Activated CD8-positive, alpha-beta memory T cell treated with anti-CD3 and anti-CD28 coated beads for 48 hours (primary cell): ENCODE results near the gene CDCP1.

Source experiments
- DNase-seq, 3 experiments: peaks; one replicate each; pipeline ENCODE4 v3.0.0-alpha.2; 2020; ENCODE audit warnings: low read depth in 2 of 3, low spot score in 2 of 3

The CDCP1 gene

DNA sequence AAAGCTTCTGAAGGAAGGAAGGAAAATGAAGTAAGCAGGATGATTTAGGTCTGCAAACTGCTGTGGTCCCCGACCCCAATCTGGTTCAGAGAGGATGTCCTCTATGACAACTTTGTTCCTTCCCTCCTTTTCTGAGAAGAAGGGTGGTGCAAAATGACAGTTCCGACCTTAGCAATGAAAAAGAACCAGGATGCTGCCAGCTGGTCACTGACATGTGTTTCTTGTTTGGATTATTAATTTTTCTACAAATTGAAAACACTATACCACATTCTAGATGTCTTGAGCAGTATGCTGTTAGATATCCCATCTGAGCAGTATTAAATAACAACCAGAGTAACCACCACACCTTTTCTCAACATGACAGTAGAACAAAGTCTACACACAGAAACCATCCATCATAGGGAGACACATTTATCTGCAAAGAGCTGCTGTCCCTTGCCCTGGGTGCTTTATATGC is 27.5 kb downstream of the CDCP1 start:
- no peak for DNase-seq

DNA sequence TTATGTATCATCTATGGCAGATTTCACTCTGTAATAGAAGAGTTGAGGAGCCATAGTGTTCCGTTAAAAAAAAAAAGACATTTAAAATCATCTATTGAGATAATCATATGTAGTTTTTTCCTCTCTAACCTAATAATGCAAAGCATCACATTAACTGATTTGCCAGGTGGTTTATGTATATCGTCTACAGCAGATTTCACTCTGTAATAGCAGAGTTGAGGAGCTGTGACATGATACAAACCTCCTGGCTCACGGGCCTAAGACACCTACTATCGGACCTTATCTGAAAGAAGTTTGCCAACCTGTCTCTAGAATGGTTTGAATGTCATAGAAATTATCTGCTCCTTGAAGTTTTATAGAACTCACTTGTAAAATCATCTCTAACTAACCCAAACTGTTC is 29.8 kb downstream of the CDCP1 start:
- DNase-seq, result no peak

DNA sequence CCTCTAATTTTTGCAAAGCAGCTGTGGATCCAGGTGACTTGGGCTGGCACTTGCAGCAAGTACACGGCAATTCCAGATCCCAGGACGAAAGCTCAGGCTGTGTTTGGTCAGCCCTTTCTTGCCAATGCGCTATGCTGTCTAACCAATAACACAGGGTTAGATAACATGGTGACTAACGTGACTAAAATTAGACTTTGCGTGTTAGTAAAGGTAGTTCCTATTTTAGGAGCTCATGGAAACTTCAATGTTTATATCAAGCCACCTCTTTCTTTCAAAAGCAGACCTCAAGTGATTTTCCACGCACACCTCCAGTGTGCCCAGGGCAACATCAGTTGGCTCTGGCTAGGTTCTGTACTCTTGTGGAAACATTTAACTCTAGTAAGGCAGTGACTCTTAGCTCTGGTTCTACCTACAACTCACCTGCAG is 32.5 kb downstream of the CDCP1 start:
- DNase-seq, result no peak

DNA sequence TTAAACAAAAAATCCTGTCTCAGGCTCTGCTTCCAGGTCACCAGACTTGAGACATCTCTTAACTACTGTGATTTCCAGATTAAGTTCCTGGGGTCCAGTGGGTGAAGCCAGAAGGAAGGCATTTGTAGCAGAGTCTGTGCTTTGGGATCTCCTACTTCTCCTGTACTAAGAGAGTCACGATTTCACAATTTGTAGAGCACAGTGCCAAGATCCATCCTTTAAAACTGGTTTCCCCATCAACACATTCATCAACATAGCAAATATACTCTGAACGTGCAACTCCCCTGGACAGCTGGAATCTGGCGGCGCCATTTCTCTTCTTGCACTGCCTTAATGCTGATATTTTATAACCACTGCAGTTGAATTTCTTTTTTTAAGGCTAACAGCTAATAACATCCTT is 33.2 kb downstream of the CDCP1 start:
- no peak for DNase-seq

DNA sequence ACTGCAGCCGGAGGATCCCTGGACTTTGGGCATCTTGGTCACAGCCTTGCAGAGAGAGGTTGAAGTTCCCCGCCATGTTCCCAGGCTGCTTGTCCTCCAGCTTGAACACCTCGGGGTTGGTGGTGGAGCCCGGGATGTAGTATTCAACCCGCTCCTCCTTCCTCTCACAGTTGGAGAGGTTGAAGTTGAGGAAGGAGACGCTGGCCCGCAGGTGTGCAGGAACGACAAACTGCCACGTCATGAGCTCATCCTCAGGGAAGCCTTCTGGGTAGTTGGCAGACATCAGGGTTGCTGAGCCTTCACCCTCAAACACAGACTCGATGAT is 35.7 kb downstream of the CDCP1 start:
- no peak for DNase-seq

DNA sequence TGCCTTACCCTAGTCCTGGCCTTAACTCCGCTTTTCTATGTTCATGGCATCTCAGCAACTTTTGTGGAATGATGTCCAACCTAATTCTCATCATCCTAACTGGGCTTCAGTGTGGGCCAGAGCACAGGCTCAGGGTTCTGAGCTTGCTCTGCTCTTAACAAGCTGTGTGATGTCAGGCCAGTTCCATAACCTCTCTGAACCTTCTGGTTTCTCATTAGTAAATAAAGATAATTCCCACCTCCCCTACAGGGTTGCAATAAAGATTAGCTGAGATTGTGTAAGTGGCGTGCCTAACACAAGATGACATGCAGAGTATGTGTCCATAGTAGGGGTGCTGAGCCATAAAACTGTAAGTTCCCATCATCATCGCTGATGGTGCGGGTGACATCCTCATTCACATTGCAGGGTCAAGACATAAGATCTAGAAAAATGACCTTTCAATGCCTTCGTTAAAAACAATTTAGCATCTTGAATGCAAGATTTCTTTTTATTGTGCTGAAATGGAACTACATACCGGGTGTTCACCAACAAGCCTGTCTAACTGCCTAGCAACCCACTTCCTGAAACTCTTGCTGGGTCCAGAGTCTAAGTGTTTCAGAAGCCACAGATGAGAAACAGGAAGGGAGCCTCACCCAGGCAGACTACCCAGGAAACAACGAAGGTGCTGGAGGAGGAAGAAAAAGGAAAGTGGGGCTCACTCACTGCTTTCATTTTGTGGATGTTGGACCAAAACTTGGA is 36.2 kb downstream of the CDCP1 start:
- DNase-seq, result no peak

DNA sequence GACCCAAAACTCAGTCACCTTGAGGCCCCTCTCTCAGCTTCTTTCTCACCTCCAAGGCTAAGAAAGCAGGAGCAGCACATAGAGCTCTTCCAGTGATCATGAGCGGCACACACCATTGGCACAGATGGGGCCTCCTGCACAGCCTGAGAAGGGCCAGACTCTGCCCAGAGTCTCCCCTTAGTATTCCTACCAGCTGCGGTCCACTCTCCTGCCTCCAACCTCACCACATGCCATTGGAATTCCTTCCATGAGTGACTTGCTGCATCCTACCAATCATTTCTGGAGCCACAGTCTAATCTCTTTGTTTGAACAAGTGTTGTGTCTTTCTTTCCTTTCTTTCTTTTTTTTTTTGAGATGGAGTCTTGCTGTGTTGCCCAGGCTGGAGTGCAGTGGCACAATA is 39.3 kb downstream of the CDCP1 start:
- no peak for DNase-seq

DNA sequence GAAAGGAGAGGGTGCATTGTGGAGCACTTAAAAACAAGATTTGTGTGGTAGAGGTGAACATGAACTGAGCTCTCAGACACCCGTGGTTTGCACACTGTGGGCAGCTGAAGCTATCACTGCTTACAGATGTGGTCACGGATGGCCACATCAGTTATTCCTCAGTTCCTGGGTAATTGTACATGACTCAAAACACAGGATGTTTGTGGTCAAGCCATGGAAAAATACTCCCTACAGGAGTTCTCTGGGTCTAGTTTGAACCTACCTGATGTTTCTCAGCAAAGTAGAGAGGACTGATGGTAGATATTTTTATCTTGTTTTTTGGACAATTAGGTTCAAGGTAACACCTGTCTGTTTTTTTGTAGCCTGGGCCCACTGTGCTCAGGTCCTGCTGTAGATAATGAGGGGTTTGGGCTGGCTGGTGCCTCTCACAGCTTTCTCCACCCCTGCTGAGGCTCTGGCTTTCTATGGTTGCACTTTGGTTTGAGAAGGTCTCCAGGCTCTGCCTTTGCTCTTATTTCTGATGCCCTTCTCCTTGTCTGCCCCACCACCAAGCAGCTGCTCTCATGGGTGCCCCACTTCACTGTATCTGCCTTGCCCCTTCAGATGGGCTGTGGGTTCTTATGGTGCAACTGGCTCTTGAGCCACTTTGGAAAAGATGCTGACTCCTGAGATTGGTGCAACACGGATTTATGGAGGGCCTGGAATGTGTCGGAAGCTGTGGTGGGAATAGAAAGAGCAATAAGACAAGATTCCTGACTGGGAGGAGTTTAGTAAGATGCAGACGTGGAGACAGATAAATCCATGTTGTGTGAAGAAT is 40.1 kb downstream of the CDCP1 start:
- peak in 2 of 3 experiments; percentile 50 to 55 for DNase-seq

DNA sequence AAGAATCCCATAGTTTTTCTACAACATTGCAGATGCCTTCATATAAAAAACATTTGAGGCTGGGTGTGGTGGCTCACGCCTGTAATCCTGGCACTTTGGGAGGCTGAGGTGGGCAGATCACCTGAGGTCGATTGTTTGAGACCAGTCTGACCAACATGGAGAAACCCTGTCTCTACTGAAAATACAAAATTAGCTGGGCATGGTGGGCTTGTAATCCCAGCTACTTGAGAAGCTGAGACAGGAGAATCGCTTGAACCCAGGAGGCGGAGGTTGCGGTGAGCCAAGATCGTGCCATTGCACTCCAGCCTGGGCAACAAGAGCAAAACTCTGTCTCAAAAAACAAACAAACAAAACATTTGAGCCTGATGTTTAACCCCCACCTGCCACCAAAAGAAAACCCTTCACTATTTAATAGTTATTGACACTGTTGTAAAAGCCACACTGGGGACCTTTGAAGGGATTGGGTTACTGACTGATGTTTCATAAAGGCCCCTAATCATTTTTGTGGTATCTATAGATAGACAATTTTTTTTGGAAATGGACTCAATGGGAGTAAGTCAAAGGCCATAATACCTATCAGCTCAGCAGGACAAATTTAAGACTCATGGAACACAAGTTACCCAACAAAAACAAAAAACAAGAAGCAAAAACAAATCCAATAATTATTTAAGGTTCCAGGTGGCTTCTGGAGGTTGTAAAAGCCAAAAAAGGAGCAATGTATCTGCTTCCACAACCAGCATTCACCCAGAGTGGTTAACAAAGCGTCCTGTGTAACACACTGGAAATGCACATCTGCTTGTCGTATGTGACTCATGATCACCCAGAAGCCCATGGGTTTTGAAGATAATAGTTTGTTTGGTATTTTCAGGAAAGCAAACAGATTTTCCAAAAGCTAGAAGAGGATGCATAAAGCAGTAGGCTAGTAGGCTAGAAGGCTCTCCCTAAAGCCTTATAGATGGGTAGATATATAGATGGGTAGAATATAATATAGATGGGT is 41.2 kb downstream of the CDCP1 start:
- DNase-seq, result no peak

DNA sequence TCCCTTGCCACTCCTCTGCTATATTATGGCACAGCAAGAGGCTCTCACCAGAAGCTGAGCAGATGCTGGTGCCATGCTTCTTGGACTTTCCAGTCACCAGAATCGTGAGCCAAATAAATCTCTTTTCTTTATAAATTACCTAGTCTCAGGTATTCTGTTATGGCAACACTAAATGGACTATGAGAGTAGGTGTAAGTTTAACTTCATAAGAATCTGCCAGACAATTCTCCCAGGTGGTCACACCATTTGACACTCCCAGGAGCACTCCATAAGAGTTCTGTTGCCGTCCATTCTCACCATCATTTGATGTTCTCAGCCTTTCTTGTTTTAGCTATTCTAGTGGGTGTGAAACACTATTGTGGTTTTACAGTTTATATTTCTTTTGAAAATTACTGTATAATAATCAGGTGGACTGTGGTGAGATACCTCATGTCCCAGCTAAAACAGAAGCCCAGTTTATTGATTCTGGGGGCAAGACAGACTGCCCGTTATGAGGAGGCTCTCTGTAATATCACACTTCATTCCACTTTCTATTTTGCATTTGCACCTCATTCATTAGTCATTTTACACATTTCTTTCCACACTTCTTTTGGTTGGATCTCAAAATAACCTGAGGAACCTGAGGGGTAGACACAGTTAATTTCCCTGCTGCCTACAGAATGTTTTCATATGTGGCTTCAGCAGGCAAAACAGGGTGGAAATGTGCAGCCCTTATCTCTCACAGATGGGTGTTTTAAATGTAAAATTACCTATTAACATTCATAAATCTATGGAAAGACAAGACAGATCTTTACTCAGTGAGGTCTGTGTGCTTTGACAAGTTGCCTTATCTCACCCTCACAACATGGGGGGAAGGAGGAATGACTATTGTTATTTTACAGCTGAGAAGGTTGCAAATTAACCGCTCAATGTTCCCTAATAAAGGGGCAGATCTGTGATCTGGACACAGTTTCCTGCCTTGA is 42.1 kb downstream of the CDCP1 start:
- no peak for DNase-seq

DNA sequence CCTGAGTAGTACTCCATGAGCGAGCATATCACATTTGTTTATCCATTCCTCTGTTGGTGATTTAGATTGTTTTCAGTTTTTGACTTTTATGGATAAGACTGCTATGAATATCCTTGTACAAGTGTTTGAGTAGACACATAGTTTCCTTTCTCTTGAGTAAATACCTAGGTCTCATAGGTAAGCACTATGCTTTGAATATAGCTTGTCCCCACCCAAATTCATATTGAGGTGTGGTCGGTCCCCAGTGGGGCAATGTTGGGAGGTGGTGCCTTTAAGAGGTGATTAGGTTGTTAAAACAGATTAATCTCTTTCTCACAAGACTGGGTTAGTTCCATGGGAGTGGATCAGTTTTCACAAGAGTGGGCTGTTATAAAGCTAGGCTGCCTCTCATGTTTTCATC is 42.8 kb downstream of the CDCP1 start:
- no peak for DNase-seq

DNA sequence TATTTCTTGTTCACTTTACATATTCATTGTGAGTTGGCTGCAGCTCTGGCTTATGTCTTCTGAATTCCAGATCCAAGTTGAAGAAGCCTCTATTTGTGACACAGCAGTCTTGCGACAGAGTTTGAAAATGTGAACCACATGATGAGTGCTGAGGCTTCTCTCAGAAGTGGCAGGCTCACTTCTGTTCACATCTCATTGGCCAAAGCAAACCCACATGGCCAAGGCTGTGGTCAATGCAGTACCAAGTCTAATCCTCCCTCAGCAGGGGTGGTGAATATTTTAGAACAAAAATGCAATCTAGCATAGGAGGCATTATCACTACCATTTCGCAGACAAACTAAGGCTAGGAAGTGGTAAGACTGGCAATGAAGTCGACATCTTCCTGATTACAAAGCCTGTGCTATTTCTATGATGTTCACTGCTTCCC is 45.2 kb downstream of the CDCP1 start:
- DNase-seq, result no peak

DNA sequence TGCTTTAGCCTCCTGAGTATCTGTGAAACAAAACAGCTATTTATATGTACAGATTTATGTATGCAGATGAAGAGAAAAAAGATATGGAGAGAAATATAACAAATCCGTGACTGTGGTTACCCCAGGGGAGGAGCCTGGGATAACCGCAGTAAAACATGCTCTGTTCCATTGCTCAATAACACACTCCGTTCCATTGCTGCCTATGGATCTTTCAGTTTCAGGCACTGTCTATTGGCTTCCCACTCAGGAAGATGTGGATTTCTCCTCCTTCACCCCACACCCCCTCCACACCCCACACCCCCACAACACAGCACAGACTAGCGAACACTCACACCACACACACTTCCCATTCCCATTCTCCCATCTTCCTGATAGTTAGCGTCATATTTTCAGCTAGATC is 47.9 kb downstream of the CDCP1 start:
- DNase-seq, result no peak

DNA sequence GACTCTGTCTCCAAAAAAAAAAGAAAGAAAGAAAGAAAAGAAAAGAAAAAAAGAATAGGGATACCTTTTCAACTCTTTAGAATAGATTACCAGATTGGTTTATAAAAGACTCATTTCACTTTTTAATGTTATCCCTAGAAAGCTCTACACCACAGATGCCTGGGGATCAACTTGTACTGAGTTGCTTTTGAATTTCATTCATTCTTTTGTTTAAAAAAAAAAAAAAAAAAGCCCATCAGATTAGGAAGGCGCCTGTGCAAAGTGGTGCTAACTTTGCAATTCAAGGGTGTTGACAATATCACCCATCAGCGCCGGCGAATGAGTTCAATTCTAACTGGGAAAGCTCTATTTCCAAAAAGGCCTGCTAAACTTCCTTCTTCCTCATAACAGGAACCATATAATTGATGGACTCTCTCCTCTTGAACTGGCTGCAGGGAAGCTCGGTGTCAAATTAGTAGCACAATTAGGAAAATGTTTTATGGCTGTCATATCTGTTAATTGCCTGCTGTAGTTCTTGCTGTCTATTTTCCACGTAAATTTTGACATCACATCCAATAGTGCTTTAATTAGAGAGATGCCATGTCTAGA is 48.8 kb downstream of the CDCP1 start:
- no peak for DNase-seq

DNA sequence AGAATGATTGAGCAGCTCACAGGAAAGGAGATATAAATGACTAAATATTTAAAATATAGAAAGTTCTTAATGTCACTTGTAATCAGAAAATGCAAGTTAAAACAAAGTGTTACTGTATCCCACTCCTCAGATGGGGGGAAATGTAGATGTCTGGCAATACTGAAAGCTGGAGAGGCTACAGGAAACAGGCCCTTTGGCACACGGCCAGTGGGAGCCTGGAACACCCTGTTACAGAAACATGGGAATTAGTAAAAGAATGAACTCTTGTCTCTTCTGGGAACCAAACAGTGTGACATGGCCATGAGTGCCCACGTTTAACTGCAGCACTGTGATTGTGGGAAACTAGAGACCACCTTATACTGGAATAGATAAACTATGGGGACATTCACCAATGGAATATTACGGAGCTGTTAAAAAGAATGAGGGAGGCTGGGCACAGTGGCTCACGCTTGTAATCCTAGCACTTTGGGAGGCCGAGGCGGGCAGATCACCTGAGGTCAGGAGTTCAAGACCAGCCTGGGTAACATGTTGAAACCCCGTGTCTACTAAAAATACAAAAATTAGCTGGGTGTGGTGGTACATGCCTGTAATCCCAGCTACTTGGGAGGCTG is 50.2 kb downstream of the CDCP1 start:
- no peak for DNase-seq

DNA sequence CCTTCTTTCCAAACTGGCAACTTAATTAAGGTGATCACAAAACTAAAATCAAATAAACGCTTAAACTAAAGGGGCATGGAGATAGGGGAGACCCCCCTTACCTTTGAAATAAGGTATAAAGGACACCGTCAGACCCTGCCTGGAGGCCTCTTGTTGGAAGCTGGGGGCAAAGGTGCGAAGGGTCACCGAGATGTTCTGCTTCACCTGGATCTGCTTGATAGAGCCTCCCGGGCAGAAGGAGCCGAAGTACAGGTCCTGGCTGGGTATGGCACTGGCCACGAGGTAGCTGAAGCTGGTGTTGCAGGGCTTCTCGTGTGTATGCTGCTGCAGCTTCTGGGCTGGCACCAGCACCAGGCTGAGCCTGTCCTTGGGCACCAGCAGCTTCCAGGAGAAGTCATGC is 53.0 kb downstream of the CDCP1 start:
- DNase-seq, result no peak

DNA sequence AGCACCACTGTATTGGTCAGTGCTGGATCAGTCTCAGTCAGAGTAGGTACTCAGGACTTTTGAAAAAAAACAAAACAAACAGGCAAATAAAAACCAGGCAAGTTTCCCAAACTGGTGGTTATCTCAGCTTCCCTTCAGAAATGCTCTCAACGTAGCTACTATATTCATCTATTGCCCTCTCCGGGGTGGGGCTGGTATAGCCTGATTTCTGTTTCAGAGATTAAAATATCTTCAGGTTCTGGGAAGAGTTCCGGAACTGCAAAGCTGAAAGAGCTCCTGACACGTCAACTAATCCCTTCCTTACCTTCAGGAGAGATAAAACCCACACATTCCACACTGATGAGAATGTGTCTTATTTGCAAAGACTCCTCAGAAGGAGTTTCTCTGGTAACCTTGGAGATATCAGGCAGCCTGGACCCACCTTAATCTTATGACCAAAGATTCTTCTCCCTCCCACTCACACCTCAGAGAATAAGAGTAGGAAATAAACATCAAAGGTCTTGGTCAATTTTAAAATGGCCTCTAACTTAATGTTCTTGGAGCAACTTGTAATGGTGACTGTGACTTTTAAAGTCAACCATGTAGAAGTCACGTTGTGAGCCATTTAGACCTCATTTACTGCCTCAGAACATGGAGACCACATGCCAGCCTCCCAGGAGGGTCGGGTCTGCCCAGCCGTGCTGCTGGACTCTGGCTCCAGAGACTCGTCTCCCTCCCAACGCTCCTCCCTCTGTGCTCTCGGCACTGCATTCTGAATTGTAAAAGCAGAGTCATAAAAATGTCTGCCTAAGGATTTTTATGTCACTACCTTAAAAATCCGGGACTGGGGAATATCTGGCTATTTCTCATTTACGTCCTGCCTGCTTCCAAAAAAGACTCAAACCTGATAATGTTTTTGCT is 53.8 kb downstream of the CDCP1 start:
- no peak for DNase-seq

DNA sequence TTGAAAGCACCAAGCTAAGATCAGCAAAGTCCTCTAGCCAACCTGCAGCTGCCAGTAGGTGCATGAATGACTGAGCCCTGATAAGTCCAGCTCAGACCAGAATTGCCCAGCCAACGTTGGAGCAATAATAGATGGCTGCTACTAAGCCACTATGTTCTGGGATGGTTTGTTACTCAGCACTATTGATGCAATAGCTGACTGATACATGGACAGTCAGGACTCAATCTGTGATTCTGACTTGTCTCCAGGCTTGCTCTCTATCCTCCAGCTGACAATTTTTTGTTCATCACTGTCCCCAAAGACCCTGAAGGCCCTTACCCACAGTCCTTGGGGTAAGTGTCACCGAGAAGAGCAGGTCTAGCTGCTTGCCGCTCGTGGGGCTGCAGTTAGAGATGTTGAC is 55.3 kb downstream of the CDCP1 start:
- DNase-seq, result no peak
